GM18511 (cell line): ENCODE data around the gene DGKH.
"Not testable (repeated sequence)": the region's sequence is repeated elsewhere in the genome, so short reads cannot be mapped to it uniquely, and the experiment has no call there.

Source experiments
- ATAC-seq: cut with Tn5 transposase; IDR thresholded peaks from one replicate; pipeline ENCODE4 v1.9.1; 2021; ENCODE audit warnings: mild to moderate bottlenecking, moderate library complexity; ENCODE audit not compliant: unreplicated experiment

The DGKH gene

DNA sequence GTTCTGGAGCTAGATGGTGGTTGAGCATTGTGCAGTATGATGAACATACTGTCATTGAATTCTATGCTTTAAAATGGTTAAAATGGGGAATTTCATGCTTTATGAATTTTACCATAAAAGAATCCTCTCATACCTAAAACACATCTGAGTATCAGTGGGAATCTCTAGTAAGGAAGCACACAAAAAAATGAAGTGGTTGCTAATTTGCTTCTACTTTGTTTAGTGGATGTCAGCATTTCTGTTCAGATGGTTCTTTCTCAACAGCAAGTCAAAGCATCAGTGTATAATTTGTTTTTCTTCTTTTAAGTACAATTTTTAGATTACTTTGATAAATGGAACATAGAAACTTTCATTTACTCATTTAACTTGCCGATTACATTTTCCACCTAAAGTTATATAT lies 171.4 kb downstream of the DGKH start:
- ATAC-seq, result no peak

DNA sequence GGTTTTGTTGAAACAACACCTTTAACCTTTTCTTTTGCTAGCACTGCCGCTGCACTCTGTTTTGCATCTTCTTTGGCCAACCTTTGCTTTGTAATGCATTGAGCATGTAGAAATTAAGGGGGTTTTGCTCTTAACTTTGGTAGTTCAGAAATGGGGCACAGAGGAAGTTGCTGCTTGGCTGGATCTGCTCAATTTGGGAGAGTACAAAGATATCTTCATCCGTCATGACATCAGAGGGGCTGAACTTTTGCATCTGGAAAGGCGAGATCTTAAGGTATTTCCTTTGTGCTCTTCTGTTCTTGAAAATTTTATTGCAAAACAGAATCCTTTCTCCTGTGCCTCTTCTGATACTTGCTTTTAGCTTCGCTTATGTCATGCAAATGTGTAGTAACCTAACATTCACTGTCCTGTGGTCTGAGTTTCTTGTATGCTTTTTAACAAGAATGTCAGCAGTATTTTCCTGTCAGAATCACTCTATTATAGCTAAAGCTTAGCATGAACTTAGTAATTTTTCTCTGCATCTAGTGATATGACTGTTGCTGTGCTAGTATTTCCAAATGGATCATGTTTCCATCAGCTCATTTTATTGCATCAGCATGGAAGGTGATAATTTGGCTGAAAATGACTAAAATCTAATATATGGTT lies 172.8 kb downstream of the DGKH start:
- ATAC-seq, result no peak

DNA sequence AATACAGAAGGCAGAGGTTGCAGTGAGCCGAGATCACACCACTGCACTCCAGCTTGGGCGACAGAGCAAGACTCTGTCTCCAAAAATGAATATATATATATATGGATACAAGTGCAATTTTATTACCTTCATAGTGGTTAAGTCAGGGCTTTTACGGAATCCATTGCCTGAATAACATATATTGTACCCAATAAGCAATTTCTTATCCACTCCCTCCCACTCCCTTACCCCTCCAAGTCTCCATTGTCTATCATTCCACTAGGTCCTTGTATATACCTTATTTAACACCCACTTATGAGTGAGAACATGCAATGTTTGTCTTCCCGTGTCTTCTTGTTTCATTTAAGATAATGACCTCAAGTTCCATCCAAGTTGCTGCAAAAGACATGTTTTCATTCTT lies 175.2 kb downstream of the DGKH start:
- no peak for ATAC-seq

DNA sequence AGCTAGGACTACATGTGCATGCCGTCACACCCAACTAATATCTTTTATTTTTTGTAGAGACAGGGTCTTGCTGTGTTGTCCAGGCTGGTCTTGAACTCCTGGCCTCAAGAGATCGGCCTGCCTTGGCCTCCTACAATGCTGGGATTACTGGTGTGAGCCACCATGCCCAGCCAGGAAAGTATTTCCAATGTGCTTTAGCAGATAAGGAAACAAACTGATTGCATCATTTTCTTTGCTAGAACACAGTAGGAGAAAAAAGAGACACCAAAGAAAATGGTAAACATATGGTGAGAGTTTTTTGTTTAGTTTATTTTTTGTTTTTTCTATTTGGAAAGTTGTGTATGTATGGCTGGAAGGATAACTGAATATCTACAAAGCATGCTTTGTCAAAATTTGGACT lies 176.6 kb downstream of the DGKH start:
- no peak for ATAC-seq

DNA sequence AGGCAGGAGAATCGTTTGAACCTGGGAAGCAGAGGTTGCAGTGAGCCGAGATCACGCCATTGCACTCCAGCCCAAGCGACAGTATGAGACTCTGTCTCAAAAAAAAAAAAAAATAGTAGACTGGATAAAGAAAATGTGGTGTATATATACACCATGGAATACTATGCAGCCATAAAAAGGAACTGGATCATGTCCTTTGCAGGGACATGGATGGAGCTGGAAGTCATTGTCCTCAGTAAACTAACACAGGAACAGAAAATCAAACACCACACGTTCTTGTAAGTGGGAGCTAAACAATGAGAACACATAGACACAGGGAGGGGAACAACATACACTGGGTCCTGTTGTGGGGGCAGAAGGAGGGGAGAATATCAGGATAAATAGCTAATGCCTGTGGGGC lies 178.3 kb downstream of the DGKH start:
- not testable (repeated sequence) for ATAC-seq

DNA sequence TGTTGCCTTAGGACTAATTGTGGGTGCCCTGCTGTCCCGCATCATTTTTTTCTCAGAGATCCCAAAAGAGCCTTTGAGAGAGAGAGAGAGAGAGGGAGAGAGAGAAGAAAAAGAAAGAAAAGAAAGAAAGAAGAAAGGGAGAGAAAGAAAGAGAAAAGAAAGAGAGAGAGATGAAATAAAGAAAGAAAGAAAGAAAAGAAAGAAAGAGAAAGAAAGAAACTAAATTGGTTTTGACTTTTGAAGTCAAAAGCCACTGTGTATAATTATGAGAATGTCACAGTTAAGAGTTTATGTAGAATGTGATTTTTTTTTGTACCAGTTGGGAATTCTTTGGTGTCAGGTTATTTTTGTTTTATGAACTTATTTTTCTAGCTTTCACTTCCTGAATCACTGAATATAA lies 180.1 kb downstream of the DGKH start:
- no peak for ATAC-seq

DNA sequence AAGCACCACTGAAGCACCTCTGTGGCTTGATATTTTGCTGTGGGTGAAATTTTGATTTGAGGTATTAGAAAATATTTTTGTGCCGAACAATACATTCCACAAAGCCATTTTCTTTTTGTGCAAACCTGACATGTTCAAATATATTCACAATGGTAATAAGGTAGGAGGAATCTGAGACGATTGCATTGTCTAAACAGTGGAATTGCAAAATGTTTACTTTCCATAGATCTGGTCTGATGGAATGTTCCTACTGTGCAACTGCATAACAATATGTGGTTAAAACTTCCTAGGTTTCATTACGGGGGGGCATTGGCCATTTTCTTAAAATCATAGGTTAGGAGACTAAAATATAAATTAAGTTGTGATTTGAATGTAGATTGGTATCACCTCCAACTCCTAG lies 180.8 kb downstream of the DGKH start:
- ATAC-seq, result no peak

DNA sequence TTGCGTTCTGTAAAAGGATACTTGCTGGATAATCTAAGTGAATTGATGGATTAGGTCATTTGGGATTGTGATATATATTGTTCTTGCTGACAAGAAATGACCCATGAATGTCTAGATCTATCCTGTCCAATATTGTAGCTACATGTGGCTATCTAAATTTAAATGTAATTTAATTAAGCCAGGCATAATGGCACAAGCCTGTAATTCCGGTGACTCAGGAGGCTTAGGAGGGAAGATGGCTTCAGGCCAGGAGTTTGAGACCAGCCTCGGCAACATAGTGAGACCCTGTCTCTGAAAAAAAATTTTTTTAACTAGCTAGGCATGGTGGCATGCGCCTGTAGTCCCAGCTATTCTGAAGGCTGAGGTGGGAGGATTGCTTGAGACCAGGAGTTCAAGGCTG lies 184.2 kb downstream of the DGKH start:
- ATAC-seq, result no peak

DNA sequence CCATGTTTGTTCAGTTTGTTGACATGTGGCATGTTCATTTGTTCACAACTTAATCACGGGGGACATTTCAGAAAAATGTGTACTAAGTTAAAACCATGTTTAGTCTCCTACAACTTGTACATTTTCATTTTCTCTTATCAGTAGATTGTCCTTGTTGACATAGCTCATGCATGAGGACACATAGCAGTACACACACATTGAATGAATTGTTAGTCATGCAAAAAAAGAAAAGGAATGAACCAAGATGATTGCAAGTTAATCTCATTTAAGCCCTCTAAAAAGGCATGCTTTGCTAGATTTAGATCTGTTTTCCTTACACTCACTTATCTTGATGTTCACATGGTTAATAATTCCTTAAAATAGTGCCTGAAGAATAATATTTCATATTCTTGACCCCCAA lies 185.3 kb downstream of the DGKH start:
- ATAC-seq, result no peak

DNA sequence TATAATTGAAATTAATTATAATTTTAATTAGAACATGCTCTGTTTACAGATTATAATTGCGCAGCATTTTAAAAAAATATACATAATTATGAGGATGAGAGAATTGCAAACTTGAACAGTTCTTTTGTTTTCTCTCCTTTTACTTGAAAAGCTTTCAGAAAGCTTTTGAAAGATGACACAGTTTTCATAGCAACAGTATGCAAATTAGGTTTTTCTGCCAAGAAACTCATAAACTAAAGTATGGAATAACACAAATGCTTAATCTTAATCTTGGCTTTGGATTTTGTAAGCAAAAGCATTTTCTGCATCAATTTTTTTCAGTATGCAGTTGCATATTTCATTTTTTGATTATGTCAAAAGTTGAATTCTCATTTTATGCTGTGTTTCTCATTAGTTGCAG lies 190.7 kb downstream of the DGKH start:
- no peak for ATAC-seq

DNA sequence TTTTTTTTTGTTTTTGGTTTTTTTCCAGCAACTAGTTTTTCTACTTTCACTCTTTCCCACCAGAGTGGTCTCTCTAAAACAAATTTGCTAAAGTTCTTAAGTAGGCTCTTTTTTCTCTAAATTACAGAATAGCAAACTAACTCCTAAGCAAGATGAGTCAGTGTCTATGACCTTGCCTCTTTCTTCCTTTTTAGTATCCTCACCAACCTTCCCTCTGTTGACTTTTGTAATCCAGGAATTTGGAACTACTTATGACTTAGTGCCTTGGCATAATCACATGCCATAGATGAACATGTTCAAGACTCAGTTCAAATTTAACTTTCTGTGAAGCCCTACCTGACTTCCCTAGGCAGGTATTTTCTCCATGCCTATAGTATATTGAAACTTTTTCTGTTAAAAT lies 191.2 kb downstream of the DGKH start:
- ATAC-seq, result no peak

DNA sequence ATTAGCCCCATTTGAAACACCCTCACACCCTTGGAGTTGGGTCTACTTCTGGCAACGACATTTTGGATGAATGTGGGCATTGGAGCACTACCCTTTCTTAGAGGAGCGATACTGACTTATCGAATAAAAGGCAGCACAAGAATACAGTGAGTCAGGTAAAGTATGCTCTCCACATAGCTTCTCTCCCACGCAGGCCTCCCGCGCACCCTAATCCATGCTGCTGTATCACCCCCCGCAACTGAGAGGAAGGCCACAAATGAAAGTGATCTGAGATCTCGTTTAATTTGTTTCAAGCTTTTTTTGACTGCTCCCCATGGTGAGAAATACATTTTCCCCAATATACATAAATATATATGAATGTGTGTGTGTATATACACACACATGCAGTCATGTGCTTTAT lies 198.1 kb downstream of the DGKH start:
- no peak for ATAC-seq

DNA sequence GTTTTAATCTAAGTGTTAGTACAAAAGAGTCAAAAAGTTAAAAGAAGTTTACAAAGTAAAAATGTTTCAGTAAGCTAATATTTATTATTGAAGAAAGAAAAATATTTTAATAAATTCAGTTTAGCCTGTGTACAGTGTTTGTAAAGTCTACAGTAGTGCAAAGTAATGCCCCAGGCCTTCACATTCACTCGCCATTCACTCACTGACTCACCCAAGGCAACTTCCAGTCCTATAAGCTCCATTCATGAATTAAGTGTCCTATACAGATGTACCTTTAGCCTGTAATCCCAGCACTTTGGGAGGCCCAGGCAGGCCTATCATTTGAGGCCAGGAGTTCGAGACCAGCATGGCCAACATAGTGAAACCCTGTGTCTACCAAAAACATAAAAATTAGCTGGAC lies 199.4 kb downstream of the DGKH start:
- no peak for ATAC-seq

DNA sequence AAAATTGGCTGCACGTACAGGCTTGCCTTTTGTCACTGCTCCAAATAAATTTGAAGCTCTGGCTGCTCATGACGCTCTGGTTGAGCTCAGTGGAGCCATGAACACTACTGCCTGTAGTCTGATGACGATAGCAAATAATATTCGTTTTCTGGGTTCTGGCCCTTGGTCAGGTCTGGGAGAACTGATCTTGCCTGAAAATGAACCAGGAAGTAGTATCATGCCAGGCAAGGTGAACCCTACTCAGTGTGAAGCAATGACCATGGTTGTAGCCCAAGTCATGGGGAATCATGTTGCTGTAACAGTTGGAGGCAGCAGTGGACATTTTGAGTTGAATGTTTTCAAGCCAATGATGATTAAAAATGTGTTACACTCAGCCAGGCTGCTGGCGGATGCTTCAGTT lies 207.4 kb downstream of the DGKH start:
- no peak for ATAC-seq

DNA sequence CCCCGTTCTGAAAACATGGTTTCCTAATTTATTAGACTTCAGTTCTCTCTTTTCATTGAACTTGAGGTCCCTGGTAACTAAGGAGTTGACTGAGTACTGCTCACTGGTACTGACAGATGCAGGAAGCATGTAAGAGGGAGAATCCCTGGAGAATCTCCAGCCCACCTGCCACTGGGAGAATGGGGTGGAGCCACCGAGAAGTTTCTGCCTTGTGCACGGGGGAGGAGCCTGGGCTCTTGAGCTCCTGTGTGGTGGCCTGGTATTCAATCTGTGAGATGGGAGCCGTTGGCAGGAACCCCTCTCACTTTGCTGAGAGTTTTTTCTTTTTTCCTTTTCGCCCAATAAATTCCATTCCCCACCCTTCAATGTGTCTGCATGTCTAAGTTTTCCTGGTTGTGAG lies 210.3 kb downstream of the DGKH start:
- no peak for ATAC-seq

DNA sequence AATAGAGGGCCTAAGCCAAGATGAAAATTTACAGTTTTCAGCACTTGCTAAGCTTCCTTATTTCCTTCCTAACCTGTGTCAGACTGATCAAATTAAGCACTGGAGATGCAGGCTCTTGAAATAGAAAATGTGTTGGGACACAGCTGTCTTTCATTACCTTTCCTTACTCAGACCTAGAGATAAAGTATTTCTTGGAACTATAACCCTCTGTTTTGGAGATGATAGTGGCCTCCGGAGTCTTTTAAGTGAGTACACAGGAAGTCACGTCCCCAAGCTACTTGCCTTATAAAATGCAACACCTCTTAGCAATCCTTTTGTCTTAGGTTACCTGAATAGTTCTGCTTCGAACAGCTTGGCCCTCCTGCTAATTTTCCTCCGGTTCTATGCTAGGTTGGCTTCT lies 211.1 kb downstream of the DGKH start:
- no peak for ATAC-seq

DNA sequence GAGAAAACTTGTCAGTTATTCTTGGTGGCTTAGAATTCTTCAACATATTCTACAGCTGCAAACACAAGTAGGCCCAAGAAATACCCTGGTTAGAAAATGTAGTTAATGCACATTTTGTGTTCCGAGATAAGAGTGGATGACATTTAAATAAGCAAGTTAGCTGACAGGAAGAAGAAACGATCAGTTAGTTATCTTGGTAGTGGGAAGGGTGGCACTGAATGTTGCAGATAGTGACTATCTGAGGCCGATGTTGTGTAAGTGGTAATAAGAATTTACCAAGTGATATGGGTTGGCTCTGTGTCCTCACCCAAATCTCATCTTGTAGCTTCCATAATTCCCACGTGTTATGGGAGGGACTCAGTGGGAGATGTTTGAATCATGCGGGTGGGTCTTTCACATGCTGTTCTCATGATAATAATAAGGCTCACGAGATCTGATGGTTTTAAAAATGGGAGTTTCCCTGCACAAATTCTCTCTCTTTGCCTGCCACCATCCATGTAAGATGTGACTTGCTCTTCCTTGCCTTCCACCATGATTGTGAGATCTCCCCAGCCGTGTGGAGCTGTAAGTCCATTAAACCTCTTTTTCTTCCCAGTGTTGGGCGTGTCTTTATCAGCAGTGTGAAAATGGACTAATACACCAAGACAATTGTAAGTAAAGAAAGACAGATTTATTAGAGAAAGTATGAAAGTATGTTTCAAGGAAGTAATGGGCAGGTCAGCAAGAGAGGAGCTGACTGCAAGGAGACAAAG lies 212.6 kb downstream of the DGKH start:
- ATAC-seq, result no peak

DNA sequence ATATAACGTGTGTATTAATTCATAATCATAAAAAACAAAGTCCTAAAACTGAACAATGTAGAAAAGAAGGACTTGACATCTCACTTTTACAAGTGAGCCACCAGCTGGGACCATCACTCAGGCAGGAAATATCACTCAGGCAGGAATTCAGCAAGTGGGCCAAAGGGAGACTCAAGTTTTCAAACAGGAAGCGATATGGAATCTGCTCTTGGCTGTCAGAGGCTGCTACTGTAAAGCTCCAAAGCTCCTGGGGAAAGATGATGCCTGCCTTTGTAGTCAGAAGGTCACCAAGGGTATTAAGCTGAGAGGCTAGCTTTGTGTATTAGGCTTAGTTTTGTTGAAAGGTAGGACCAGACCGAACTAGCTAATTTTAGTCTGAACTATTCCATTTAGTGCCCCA lies 218.0 kb downstream of the DGKH start:
- no peak for ATAC-seq

DNA sequence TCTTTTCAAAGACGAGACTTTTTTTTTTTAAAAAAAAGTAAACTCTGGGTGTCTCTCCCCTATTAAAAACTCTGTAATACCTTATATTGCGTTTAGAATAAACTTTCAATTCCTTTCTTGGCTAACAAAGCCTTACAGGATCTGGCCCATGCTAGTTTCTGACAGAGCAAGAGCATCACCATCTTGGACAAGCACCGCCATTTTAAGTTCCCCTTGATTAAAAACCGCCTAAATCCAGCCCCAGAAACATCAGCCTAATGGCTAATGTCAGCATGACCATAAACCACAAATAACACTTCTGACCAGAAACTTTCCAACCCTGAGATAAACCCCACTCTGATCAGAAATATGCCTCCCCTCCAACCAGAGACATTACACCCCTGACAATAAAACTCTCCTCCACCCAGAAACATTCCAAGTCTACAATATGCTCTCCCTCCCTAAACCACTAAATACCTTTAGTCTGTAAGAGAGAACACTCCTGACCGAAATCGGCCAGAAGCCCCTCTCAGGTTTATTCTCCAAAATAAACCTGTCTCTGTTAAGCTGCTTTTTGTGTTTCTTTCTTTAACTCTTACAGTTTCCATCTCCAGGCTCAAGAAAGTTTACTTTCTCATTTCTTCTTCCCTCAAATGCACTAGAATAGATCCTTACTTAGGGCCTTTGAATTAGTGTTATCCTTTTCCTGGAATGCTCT lies 221.9 kb downstream of the DGKH start:
- no peak for ATAC-seq

DNA sequence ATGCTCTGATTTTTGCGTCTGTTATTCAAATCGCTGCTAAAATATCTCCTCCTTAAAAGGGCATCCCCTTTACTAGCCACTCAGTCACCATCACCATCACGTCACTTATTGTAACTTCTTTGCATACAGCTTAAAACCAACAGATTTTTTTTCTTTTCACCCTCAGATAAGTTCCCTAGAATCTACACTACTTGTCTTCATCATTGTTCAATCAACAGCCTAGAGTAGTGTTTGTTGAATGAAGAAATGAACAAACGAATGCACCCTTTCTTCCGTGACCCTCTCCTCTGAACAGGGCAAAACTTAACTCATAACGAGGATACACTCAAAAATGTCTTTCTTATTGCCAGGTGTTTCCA lies 222.4 kb downstream of the DGKH start:
- ATAC-seq, result no peak

DNA sequence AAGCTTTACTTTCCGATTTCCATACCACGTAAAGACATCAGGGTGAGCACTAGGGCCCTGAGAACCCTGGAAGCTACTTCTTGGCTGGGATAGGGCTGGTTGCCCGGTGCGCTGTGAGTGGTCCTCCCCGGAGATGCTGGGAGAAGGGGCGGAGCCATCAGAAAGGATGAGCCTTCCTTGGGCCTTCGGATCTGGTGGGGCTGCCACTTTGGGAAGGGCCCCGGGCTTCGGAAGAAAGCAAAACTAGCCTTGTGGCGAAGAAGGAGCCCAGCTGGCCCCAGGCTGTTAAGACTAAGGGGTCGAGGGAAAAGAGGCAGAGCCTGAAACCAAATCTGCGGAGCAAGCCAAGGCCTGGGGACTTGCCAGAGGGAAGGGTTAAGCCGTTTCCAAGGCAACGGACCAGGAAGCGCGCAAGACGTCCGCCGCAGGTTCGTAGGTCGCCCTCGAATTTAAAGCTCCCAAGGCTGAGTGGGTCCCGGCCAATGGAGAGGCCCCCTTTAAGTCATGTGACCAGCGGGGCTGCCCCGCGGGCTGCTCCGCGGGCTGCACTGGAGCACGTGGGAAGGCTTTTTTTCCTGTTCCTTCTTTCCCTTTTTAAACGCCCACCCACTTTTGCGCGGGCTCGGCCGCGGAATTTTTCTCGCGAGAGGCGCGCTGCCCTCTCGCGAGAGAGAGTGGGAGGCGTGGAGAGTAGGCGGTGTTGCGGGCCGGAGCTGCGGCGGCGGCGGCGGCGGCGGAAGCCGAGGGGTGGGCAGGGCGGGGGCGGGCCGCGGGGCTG lies 223.1 kb downstream of the DGKH start:
- ATAC-seq, result peak; percentile 89
